Upper lobe of right lung (tissue), 1 donor: ENCODE measurements around the gene ZNF792. TPM values are rescaled to one million over a fixed set of nuclear protein-coding genes. Genes with fewer than 3 reads are reported as not detected.
A peak's percentile ranks its signal among the peaks of the same experiment; 100 is the strongest.
"Not testable (repeated sequence)": the region's sequence is repeated elsewhere in the genome, so short reads cannot be mapped to it uniquely, and the experiment has no call there.

ENCODE experiments used
- ATAC-seq: fragments of 200-7000 bp; cut with Tn5 transposase; one replicate; pipeline ENCODE4 v1.9.1; 2020; ENCODE audit warnings: mild to moderate bottlenecking, moderate library complexity
- DNase-seq: peaks from one replicate; pipeline ENCODE4 v3.0.0-alpha.2; 2020
- H3K27ac ChIP-seq: fragments of 200-600 bp; one replicate; pipeline ENCODE4 v1.8.0; 2022
- H3K27me3 ChIP-seq: fragments of 200-600 bp; one replicate; pipeline ENCODE4 v1.8.0; 2022; ENCODE audit warnings: mild to moderate bottlenecking
- H3K36me3 ChIP-seq: fragments of 200-600 bp; one replicate; pipeline ENCODE4 v1.8.0; 2022
- H3K4me1 ChIP-seq: fragments of 200-600 bp; one replicate; pipeline ENCODE4 v1.8.0; 2022
- H3K4me3 ChIP-seq: fragments of 200-600 bp; one replicate; pipeline ENCODE4 v1.8.0; 2022; ENCODE audit warnings: mild to moderate bottlenecking
- H3K9me3 ChIP-seq: fragments of 200-600 bp; one replicate; pipeline ENCODE4 v1.8.0; 2022
- CTCF ChIP-seq: fragments of 200-600 bp; IDR thresholded peaks from one replicate; pipeline ENCODE4 v1.8.0; 2022; ENCODE audit warnings: antibody characterized with exemption
- intact Hi-C: fragments of 100-400 bp; cut with DNase I; formaldehyde crosslinking; loops from one replicate; pipeline ENCODE4 v1.11.0; 2022
- total RNA-seq: library from RNA; stranded (reverse); fragmentation: NEBNext Ultra II Directional; extraction: Animal tissue kit (Norgen Biotek cat#: 25700); gene quantifications from one replicate; pipeline ENCODE4 v1.2.1, GENCODE V29; 2021
- donor health status: DM: no; HTN: yes; CAD: no; lungs with severe emphysema.

Gene ZNF792
- total RNA-seq, 1 donor from 2014 or later, result 11.5 TPM

GRCh38 chr19:34999498-35000337 lies 35.7 kb upstream of the ZNF792 start, which contains the start of gene GRAMD1A:
TSS of gene GRAMD1A (plus strand) at chr19:35000323. CDS start at chr19:35000479, 156 bp downstream.
- Histone ChIP-seq H3K9me3 (no peaks in the 10 kb centered on the region), H3K27me3 (no peaks in the 10 kb centered on the region), H3K4me1 (peaks cover 61% of the 10 kb centered on the region), H3K4me3 (peak within 1 kb of the TSS; percentile 87), H3K27ac (peak within 1 kb of the TSS; percentile 99), H3K36me3 (no peaks in the 10 kb centered on the region)
- ATAC-seq, result peak; percentile 86
- TF ChIP-seq CTCF, result no peak
- peak; percentile 95 for DNase-seq
- intact Hi-C loops, result no loop called here

- H3K9me3 ChIP-seq, result no peaks in the 10 kb centered on the region
- H3K36me3 ChIP-seq, result no peaks in the 10 kb centered on the region
- H3K4me1 ChIP-seq, result peaks cover 59% of the 10 kb centered on the region
- intact Hi-C loops, result no loop called here
- H3K27me3 ChIP-seq, result no peaks in the 10 kb centered on the region
- no peak for ATAC-seq
- DNase-seq, result no peak
- no peak for TF ChIP-seq CTCF
- peak overlapping the region; percentile 87 for H3K4me3 ChIP-seq
- H3K27ac ChIP-seq, result peak overlapping the region; percentile 99
These were observed 34.9 kb upstream of the ZNF792 start for GRCh38 chr19:34998777-34999497.

GRCh38 chr19:34998224-34998623 lies 34.2 kb upstream of the ZNF792 start:
- DNase-seq, intact Hi-C loops, H3K4me3 ChIP-seq, H3K27me3 ChIP-seq, H3K9me3 ChIP-seq, H3K36me3 ChIP-seq, H3K27ac ChIP-seq, ATAC-seq: not testable (repeated sequence)
- peaks cover 52% of the 10 kb centered on the region for H3K4me1 ChIP-seq

GRCh38 chr19:34997071-34997617 lies 33.1 kb upstream of the ZNF792 start:
- no peaks in the 10 kb centered on the region for H3K9me3 ChIP-seq
- no peaks in the 10 kb centered on the region for H3K27me3 ChIP-seq
- no peak for ATAC-seq
- no peaks in the 10 kb centered on the region for H3K36me3 ChIP-seq
- H3K4me1 ChIP-seq, result peaks cover 43% of the 10 kb centered on the region
- peak overlapping the region; percentile 39 for H3K27ac ChIP-seq
- DNase-seq, result no peak
- H3K4me3 ChIP-seq, result no peak overlapping the region
- TF ChIP-seq CTCF, result no peak
- intact Hi-C loops, result no loop called here

- no peaks in the 10 kb centered on the region for H3K9me3 ChIP-seq
- H3K36me3 ChIP-seq, result no peaks in the 10 kb centered on the region
- TF ChIP-seq CTCF, result no peak
- peaks cover 39% of the 10 kb centered on the region for H3K4me1 ChIP-seq
- H3K27ac ChIP-seq, result peak overlapping the region; percentile 78
- intact Hi-C loops, result no loop called here
- DNase-seq (no peak), ATAC-seq (no peak)
- H3K4me3 ChIP-seq, result no peak overlapping the region
- no peaks in the 10 kb centered on the region for H3K27me3 ChIP-seq
These were observed 31.5 kb upstream of the ZNF792 start for GRCh38 chr19:34995551-34995950.
